GM12878 (cell line): ENCODE results near the gene METRN.

Experiments
- EP300 ChIP-seq, 2 experiments: fragments of 150-350 bp in 1 of 2; IDR thresholded peaks; 2 replicates each; pipeline ENCODE4 v1.6.1; 2011 to 2012; ENCODE audit warnings: low read depth in 2 of 2, low read length in 2 of 2, borderline replicate concordance in 1 of 2, improper control_type of control experiment in 1 of 2, inconsistent platforms in 1 of 2; ENCODE audit not compliant: control insufficient read depth in 1 of 2
- TBL1XR1 ChIP-seq: IDR thresholded peaks from 2 replicates; pipeline ENCODE4 v1.6.1; 2012; ENCODE audit warnings: low read depth, low read length, improper control_type of control experiment
- TF ChIP-seq, protein P1 (sequence below): fragments of 450-650 bp; IDR thresholded peaks from 2 replicates; pipeline ENCODE4 v1.6.1; 2014; ENCODE audit warnings: mild to moderate bottlenecking
- TF ChIP-seq, protein P2 (sequence below), 3 experiments: IDR thresholded peaks in 2 of 3; conservative IDR thresholded peaks in 1 of 3; 2 replicates each; pipeline ENCODE4 v1.5.1; 2011; ENCODE audit warnings: low read depth in 3 of 3, low read length in 3 of 3, mild to moderate bottlenecking in 3 of 3, control low read depth in 2 of 3, moderate library complexity in 2 of 3, inconsistent platforms in 1 of 3, mixed read lengths in 1 of 3; ENCODE audit not compliant: control insufficient read depth in 2 of 3, insufficient read depth in 1 of 3; ENCODE audit errors: extremely low read depth in 1 of 3
- TF ChIP-seq, protein P3 (sequence below): IDR thresholded peaks from 2 replicates; pipeline ENCODE4 v1.6.1; 2011; ENCODE audit warnings: low read depth, mild to moderate bottlenecking, low read length, moderate library complexity, borderline replicate concordance; ENCODE audit errors: extremely low read depth

DNA sequence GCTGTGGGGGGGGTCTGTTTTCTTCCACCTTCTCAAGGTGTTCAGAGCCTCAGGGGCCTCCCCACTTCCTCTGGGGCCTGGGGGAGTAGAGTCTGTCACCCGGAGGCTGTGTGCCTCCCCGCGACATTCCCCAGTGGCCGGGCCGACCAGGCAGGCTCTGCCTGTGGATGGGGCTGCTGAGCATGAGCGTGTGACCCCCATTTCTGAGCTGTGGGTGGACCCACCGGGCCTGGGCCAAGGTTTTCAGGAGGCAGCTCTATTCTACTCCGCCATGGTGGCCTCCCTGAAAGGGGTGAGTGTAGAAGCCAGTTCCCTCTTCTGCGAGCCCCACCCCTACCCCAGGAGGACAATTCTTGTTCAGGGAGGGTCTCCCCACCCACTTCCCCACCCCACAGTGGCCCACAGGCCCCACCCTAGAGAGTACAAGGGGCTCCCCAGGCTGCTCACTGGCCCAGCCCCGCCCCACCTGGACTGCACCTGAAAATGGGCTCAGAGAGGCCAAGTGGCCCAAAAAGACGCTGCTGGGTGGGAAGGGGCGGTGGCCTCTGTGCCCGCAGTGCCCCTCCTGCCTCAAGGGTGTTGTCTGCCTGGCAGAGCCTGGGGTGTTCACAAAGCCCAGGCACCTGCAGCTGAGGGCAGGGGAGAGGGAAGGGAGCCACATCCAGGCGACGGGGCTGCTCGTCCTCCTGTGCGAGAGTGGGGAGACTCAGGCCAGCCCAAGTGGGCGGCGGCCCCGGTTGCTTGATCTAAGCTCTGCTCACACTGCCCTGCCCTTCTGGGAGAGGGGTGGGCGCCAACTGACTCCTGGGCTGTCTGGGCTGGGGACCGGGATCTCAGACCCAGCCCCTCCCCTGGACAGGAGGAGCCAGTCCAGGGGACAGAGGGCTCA, 47.0 kb downstream of the METRN start:
- TF ChIP-seq TBL1XR1 (no peak), EP300 (IDR thresholded peaks at IDR 0.05; ENCODE audit: borderline replicate concordance in 1 of 2, control insufficient read depth in 1 of 2, low read depth in 2 of 2, low read length in 2 of 2) (no peak)
- TF ChIP-seq, protein P1, sequence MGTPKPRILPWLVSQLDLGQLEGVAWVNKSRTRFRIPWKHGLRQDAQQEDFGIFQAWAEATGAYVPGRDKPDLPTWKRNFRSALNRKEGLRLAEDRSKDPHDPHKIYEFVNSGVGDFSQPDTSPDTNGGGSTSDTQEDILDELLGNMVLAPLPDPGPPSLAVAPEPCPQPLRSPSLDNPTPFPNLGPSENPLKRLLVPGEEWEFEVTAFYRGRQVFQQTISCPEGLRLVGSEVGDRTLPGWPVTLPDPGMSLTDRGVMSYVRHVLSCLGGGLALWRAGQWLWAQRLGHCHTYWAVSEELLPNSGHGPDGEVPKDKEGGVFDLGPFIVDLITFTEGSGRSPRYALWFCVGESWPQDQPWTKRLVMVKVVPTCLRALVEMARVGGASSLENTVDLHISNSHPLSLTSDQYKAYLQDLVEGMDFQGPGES = no peak
- TF ChIP-seq, protein P2, sequence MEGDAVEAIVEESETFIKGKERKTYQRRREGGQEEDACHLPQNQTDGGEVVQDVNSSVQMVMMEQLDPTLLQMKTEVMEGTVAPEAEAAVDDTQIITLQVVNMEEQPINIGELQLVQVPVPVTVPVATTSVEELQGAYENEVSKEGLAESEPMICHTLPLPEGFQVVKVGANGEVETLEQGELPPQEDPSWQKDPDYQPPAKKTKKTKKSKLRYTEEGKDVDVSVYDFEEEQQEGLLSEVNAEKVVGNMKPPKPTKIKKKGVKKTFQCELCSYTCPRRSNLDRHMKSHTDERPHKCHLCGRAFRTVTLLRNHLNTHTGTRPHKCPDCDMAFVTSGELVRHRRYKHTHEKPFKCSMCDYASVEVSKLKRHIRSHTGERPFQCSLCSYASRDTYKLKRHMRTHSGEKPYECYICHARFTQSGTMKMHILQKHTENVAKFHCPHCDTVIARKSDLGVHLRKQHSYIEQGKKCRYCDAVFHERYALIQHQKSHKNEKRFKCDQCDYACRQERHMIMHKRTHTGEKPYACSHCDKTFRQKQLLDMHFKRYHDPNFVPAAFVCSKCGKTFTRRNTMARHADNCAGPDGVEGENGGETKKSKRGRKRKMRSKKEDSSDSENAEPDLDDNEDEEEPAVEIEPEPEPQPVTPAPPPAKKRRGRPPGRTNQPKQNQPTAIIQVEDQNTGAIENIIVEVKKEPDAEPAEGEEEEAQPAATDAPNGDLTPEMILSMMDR (IDR thresholded peaks at IDR 0.05 in 2 of 3, conservative IDR thresholded peaks at IDR 0.05 in 1 of 3; ENCODE audit: control insufficient read depth in 2 of 3, extremely low read depth in 1 of 3, insufficient read depth in 1 of 3, low read depth in 3 of 3, low read length in 3 of 3) = no peak
- TF ChIP-seq, protein P3, sequence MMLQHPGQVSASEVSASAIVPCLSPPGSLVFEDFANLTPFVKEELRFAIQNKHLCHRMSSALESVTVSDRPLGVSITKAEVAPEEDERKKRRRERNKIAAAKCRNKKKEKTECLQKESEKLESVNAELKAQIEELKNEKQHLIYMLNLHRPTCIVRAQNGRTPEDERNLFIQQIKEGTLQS = no peak
